Tibial nerve (tissue), 4 donors: ENCODE results near the gene GPR26. TPM values are rescaled to one million over a fixed set of nuclear protein-coding genes. Genes with fewer than 3 reads are reported as not detected.

Experiments used
- DNase-seq, 2 donors: peaks; one replicate each; pipeline ENCODE4 v3.0.0-alpha.2; 2019; ENCODE audit warnings: low spot score in 2 of 2
- H3K27ac ChIP-seq, 4 donors: fragments of 200-600 bp; sonication (generic) in 3 of 4; one replicate each; pipeline ENCODE4 v1.5.1; 2017 to 2019; ENCODE audit warnings: mild to moderate bottlenecking in 1 of 4
- H3K27me3 ChIP-seq, 2 donors: fragments of 200-600 bp; sonication (generic) in 1 of 2; one replicate each; pipeline versions ENCODE4 v1.5.1 to v1.6.0; 2017 to 2019
- H3K36me3 ChIP-seq, 3 donors: fragments of 200-600 bp; sonication (generic); one replicate each; pipeline ENCODE4 v1.5.1; 2018 to 2019
- H3K4me1 ChIP-seq, 4 donors: fragments of 200-600 bp; sonication (generic) in 3 of 4; one replicate each; pipeline ENCODE4 v1.5.1; 2017 to 2019
- H3K4me3 ChIP-seq, 4 donors: fragments of 200-600 bp; sonication (generic) in 3 of 4; one replicate each; pipeline ENCODE4 v1.5.1; 2017 to 2019; ENCODE audit warnings: mild to moderate bottlenecking in 1 of 4, moderate library complexity in 1 of 4
- H3K9me3 ChIP-seq, 4 donors: fragments of 200-600 bp; sonication (generic) in 3 of 4; one replicate each; pipeline ENCODE4 v1.5.1; 2017 to 2019
- EP300 ChIP-seq, 2 donors: sonication (generic); formaldehyde crosslinking; IDR thresholded peaks; one replicate each; pipeline ENCODE4 v1.6.1; 2017; ENCODE audit warnings: antibody characterized with exemption in 2 of 2, mild to moderate bottlenecking in 1 of 2
- POLR2A ChIP-seq, 2 donors: fragments of 450-650 bp; IDR thresholded peaks; one replicate each; pipeline ENCODE4 v1.6.1; 2017; ENCODE audit warnings: antibody characterized with exemption in 2 of 2, mild to moderate bottlenecking in 2 of 2, moderate library complexity in 2 of 2
- WGBS, 2 donors: methylation state at CpG; one replicate each; pipeline ENCODE4 v1.1.5; 2018; 5-methylcytosine and 5-hydroxymethylcytosine counted together
- total RNA-seq, 4 donors: library from RNA; depleted of rRNA; stranded (reverse); fragments of >200 nt; gene quantifications; one replicate each; pipeline ENCODE4 v1.1.0, GENCODE V29; 2016
- TF ChIP-seq, protein P1 (sequence below), 5 experiments: fragments of 200-600 bp in 3 of 5; fragments of 450-650 bp in 2 of 5; sonication (generic) in 3 of 5; IDR thresholded peaks; one replicate each; pipeline ENCODE4 v1.5.1; 2016 to 2019; ENCODE audit warnings: antibody characterized with exemption in 5 of 5, mild to moderate bottlenecking in 3 of 5, moderate library complexity in 2 of 5

Gene GPR26
- total RNA-seq, 4 donors from 2014 or later = not detected

DNA sequence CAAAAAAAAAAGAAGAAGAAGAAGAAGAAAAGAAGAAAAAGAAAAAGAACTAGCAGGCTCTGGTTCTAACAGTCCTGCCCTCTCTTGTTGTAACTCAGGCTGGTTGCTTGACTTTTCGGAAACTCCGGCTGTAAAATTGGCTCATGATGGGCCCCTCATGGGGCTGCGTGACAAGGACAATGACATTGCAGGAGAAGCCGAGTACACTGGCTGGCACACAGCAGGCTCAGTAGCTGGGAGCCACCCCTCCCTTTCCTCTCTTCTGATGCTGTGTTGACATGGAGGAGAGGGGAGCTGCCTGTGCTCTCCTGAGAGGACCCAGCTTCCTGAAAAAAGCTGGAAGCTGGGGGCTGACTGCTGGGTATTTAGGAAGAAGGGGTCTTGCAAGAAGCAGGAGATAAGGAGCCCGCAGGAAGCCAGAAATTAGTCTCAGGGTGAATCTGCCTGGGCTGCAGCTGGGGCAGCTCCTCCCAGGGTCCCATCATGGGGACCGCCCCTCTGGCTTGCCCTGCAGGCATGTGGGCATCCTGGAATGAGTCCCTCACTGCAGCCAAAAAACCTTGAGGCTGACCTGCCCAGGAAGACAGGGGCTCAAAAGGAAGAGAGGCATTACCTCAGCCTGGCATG, 14.6 kb upstream of the GPR26 start:
- H3K4me1 ChIP-seq = no peaks in the 10 kb centered on the region
- TF ChIP-seq POLR2A (IDR thresholded peaks at IDR 0.05) (no peak), EP300 (IDR thresholded peaks at IDR 0.05) (no peak)
- TF ChIP-seq, protein P1, sequence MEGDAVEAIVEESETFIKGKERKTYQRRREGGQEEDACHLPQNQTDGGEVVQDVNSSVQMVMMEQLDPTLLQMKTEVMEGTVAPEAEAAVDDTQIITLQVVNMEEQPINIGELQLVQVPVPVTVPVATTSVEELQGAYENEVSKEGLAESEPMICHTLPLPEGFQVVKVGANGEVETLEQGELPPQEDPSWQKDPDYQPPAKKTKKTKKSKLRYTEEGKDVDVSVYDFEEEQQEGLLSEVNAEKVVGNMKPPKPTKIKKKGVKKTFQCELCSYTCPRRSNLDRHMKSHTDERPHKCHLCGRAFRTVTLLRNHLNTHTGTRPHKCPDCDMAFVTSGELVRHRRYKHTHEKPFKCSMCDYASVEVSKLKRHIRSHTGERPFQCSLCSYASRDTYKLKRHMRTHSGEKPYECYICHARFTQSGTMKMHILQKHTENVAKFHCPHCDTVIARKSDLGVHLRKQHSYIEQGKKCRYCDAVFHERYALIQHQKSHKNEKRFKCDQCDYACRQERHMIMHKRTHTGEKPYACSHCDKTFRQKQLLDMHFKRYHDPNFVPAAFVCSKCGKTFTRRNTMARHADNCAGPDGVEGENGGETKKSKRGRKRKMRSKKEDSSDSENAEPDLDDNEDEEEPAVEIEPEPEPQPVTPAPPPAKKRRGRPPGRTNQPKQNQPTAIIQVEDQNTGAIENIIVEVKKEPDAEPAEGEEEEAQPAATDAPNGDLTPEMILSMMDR (IDR thresholded peaks at IDR 0.05) = no peak
- H3K9me3 ChIP-seq = peaks cover 0 to 4% (median 0%) of the 10 kb centered on the region in 4 donors
- DNase-seq = no peak
- H3K27me3 ChIP-seq = no peaks in the 10 kb centered on the region
- no peak overlapping the region for H3K27ac ChIP-seq
- H3K4me3 ChIP-seq = no peak overlapping the region
- WGBS, 2 donors = 68 to 73% methylated on average over 6 of the region's 6 CpGs
- H3K36me3 ChIP-seq = no peaks in the 10 kb centered on the region

- 5 to 11% methylated on average over 2 of the region's 2 CpGs for WGBS, 2 donors
- no peak for DNase-seq
- H3K36me3 ChIP-seq = no peaks in the 10 kb centered on the region
- no peak overlapping the region for H3K27ac ChIP-seq
- H3K4me1 ChIP-seq = no peaks in the 10 kb centered on the region
- no peak overlapping the region for H3K4me3 ChIP-seq
- H3K27me3 ChIP-seq = no peaks in the 10 kb centered on the region
- no peak for TF ChIP-seq EP300 (IDR thresholded peaks at IDR 0.05)
- TF ChIP-seq, protein P1 (IDR thresholded peaks at IDR 0.05) = no peak
- no peak for TF ChIP-seq POLR2A (IDR thresholded peaks at IDR 0.05)
- peaks cover 0 to 4% (median 0%) of the 10 kb centered on the region in 4 donors for H3K9me3 ChIP-seq
Observed at GRCh38 chr10:123655751-123656150, 10.4 kb upstream of the GPR26 start.

DNA sequence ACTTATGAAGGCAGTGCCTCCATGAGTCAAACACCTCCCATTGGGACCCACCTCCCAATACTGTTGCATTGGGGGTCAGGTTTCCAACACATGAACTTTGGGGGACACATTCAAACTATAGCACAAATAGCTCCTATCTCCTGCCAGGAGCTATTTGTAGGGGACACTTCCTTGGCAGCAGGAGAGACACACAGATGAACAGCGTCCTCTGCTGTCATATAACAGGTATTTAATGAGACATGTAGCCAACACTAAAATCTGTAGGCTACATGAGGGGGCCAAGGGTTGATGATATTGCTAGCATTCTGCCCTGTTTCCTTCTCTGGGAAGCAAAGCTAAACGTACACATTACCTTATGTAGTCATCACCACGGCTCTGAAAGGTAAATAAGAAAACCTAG, 2.6 kb upstream of the GPR26 start:
- 28 to 30% methylated on average over 3 of the region's 3 CpGs for WGBS, 2 donors
- DNase-seq = no peak
- no peaks in the 10 kb centered on the region for H3K4me1 ChIP-seq
- no peaks in the 10 kb centered on the region for H3K36me3 ChIP-seq
- H3K27me3 ChIP-seq = peaks cover 0 to 21% of the 10 kb centered on the region in 2 donors
- TF ChIP-seq, protein P1 (IDR thresholded peaks at IDR 0.05) = no peak
- no peak for TF ChIP-seq POLR2A (IDR thresholded peaks at IDR 0.05)
- no peak for TF ChIP-seq EP300 (IDR thresholded peaks at IDR 0.05)
- H3K9me3 ChIP-seq = peaks cover 0 to 19% (median 0%) of the 10 kb centered on the region in 4 donors
- no peak overlapping the region for H3K27ac ChIP-seq
- H3K4me3 ChIP-seq = no peak overlapping the region

- Histone ChIP-seq H3K27ac (no peak overlapping the region), H3K4me1 (no peaks in the 10 kb centered on the region), H3K36me3 (no peaks in the 10 kb centered on the region), H3K27me3 (peaks cover 0 to 21% of the 10 kb centered on the region in 2 donors), H3K4me3 (no peak overlapping the region), H3K9me3 (peaks cover 0 to 19% (median 0%) of the 10 kb centered on the region in 4 donors)
- no peak for DNase-seq
- TF ChIP-seq, protein P1 (IDR thresholded peaks at IDR 0.05) = no peak
- no peak for TF ChIP-seq EP300 (IDR thresholded peaks at IDR 0.05)
- no peak for TF ChIP-seq POLR2A (IDR thresholded peaks at IDR 0.05)
- 9 to 10% methylated on average over 28 to 35 of the region's 47 CpGs for WGBS, 2 donors
Observed at GRCh38 chr10:123665491-123666286, 466 bp upstream of the GPR26 start.

- TF ChIP-seq POLR2A (IDR thresholded peaks at IDR 0.05) (no peak), EP300 (IDR thresholded peaks at IDR 0.05) (no peak)
- TF ChIP-seq, protein P1 (IDR thresholded peaks at IDR 0.05) = no peak
- peaks cover 0 to 16% of the 10 kb centered on the region in 2 donors for H3K27me3 ChIP-seq
Observed at GRCh38 chr10:123669886-123670285, 3.7 kb downstream of the GPR26 start.

More at GRCh38 chr10:123669886-123670285, 3.7 kb downstream of the GPR26 start:
- Histone ChIP-seq H3K9me3 (peaks cover 0 to 9% (median 0%) of the 10 kb centered on the region in 4 donors), H3K27ac (no peak overlapping the region), H3K36me3 (no peaks in the 10 kb centered on the region), H3K4me1 (no peaks in the 10 kb centered on the region), H3K4me3 (no peak overlapping the region)
- no peak for DNase-seq
